ENCODE measurements around the gene LEMD2.

GRCh38 chr6:33770833-33771145 lies 18.1 kb downstream of the LEMD2 start:
- no peak for TF ChIP-seq CTCF (IDR thresholded peaks at IDR 0.05)
- no peak for TF ChIP-seq POLR2A (IDR thresholded peaks at IDR 0.05)

Measured in heart left ventricle (tissue), 13 donors.